HG02884 (cell line): ENCODE data around the gene TCEA3.

Source experiments
- ATAC-seq: cut with Tn5 transposase; IDR thresholded peaks from one replicate; pipeline ENCODE4 v1.9.1; 2021; ENCODE audit warnings: mild to moderate bottlenecking, moderate library complexity; ENCODE audit not compliant: unreplicated experiment

The TCEA3 gene

GRCh38 chr1:23422241-23422877 is 2.2 kb downstream of the TCEA3 start:
- ATAC-seq = no peak

- no peak for ATAC-seq
Observed at GRCh38 chr1:23421753-23422240, 2.8 kb downstream of the TCEA3 start.

GRCh38 chr1:23421343-23421742 is 3.2 kb downstream of the TCEA3 start:
- ATAC-seq = no peak

- ATAC-seq = no peak
Observed at GRCh38 chr1:23420778-23421177, 3.8 kb downstream of the TCEA3 start.

- ATAC-seq = no peak
Observed at GRCh38 chr1:23419180-23419579, 5.4 kb downstream of the TCEA3 start.

GRCh38 chr1:23417570-23417969 is 7.0 kb downstream of the TCEA3 start:
- ATAC-seq = no peak

GRCh38 chr1:23416964-23417363 is 7.6 kb downstream of the TCEA3 start:
- no peak for ATAC-seq

GRCh38 chr1:23408797-23409290 is 15.7 kb downstream of the TCEA3 start:
- no peak for ATAC-seq

GRCh38 chr1:23407016-23407630 is 17.4 kb downstream of the TCEA3 start:
- no peak for ATAC-seq

- no peak for ATAC-seq
Observed at GRCh38 chr1:23405946-23406345, 18.6 kb downstream of the TCEA3 start.

GRCh38 chr1:23403735-23404486 is 20.6 kb downstream of the TCEA3 start:
- no peak for ATAC-seq

- no peak for ATAC-seq
Observed at GRCh38 chr1:23403355-23403734, 21.2 kb downstream of the TCEA3 start.

GRCh38 chr1:23403038-23403336 is 21.6 kb downstream of the TCEA3 start:
- ATAC-seq = no peak

GRCh38 chr1:23402286-23403037 is 22.1 kb downstream of the TCEA3 start:
- no peak for ATAC-seq

- no peak for ATAC-seq
Observed at GRCh38 chr1:23401313-23401712, 23.2 kb downstream of the TCEA3 start.

- ATAC-seq = no peak
Observed at GRCh38 chr1:23400324-23401114, 24.0 kb downstream of the TCEA3 start.

- ATAC-seq = no peak
Observed at GRCh38 chr1:23399229-23399628, 25.3 kb downstream of the TCEA3 start.

GRCh38 chr1:23397908-23398307 is 26.6 kb downstream of the TCEA3 start:
- ATAC-seq = no peak

GRCh38 chr1:23396380-23396779 is 28.2 kb downstream of the TCEA3 start:
- ATAC-seq = no peak

- ATAC-seq = no peak
Observed at GRCh38 chr1:23395849-23396248, 28.7 kb downstream of the TCEA3 start.
